GF-D8 (cell line): ENCODE measurements around the gene EEF1G.
"Not testable (repeated sequence)": the region's sequence is repeated elsewhere in the genome, so short reads cannot be mapped to it uniquely, and the experiment has no call there.

Source experiments
- DNase-seq: peaks from one replicate; lab custom pipeline; 2025; lab: John Stamatoyannopoulos, UW

The EEF1G gene, protein sequence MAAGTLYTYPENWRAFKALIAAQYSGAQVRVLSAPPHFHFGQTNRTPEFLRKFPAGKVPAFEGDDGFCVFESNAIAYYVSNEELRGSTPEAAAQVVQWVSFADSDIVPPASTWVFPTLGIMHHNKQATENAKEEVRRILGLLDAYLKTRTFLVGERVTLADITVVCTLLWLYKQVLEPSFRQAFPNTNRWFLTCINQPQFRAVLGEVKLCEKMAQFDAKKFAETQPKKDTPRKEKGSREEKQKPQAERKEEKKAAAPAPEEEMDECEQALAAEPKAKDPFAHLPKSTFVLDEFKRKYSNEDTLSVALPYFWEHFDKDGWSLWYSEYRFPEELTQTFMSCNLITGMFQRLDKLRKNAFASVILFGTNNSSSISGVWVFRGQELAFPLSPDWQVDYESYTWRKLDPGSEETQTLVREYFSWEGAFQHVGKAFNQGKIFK

DNA sequence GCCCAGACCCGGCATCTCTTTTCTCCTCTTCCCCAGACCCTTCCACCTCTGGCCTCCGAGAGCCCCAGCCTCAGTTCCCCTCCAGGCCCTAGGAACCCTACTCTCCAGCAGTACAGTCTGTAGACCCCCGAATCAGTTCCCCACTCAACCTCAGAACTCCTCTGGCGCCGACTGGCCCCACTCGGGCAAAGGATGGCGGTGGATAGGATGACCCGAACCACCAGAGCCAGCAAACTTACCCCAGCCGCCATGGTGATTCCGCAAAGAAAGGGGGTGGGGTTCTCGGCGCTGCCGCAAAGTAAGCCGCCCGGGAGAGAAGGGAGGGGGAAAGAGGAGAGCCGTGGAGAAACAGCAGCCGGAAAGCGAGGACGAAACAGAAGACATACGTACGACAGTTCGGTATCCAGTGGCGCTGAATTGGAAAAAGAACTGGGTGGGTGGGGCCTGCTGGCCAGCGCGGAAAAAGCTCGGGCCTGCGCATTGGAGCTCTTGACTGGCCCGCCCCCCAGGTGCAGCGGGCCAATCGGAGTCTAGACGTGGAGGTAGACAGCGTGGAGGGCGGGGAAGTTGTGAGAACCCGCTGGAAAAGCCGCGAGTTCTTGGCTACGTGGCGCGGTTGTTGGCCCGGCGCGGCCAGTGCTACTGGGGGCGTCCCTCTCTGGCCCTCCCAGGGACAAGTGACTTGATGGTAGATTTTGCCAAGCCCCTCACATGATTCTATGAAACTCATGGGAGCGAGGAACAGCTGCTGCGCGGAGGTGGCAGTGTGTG is at the start of gene EEF1G:
Gene EEF1G (minus strand): TSS at position 300 of the 771 bp plus-strand sequence. CDS start 49 bp downstream, at position 251.
- peak; percentile 99 for DNase-seq

DNA sequence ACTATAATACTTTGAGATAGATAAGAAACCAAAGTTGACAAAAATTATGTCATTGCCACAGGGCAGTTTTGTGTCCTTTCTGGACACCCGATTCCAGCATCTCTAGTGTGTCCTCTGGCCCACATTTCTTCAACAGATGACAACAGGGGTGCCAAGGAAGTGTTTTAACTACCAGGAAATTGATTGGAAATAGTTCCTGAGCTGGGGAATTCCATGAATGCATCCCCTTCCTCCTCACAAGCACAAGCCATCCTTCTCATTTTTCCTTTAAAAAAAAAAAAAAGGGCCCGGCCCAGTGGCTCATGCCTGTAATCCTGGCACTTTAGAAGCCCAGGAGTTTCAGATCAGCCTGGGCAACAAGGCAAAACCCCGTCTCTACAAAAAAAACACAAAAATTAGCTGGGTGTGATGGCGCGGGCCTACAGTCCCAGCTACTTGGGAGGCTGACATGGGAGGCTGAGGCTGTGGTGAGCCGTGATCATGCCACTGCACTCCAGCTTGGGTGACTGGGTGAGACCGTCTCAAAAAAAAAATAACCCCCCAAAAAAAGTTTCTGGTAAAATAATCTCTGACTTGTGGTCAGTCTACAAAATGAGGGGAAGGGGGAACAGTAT is 48.9 kb upstream of the EEF1G start:
- no peak for DNase-seq

DNA sequence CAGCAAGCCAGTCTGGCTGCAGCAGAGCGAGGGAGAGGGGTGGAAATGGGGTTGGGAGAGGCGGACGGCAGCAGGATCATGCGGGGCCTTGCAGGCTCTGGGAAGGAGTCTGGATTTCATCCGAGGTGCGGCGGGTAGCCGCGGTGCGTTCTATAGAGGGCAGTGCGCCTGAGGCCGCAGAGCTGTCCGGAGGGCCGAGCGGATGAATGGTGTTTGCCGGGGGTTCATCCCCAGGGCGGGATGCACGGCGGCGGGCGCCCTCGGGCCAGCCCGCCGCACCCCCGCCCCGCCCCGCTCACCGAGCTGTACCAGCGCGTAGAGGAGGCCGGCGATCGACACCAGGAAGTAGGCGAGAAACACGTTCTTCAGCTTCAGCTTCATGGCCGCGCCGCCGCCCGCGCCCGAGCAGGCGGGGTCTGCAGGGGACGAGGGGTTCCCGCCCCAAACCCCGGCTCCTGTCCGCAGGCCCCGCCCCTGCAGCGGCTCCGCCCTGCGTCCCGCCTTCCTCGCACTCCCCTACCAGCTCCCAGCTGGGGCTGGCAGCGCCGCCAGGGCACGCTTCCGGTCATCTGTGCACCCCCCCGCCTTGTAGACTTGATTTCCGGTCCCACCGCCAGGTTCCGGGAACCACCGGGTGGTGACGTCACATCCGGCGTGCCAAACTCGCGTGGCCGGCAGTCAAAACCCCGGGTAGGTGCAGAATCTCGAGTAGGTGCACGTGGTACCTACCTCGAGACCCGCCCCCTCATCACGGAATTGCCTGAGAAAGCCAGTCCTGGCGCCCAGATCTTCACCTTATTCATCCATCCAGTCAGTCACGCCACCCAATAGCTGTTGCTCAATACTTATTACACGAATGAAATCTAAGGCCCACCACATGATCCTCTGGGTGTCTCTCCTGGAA is 48.1 kb upstream of the EEF1G start, which contains the start of gene B3GAT3:
Gene B3GAT3 (minus strand): TSS at position 420 of the 904 bp plus-strand sequence. CDS start 39 bp downstream, at position 381.
- DNase-seq, result peak; percentile 84

DNA sequence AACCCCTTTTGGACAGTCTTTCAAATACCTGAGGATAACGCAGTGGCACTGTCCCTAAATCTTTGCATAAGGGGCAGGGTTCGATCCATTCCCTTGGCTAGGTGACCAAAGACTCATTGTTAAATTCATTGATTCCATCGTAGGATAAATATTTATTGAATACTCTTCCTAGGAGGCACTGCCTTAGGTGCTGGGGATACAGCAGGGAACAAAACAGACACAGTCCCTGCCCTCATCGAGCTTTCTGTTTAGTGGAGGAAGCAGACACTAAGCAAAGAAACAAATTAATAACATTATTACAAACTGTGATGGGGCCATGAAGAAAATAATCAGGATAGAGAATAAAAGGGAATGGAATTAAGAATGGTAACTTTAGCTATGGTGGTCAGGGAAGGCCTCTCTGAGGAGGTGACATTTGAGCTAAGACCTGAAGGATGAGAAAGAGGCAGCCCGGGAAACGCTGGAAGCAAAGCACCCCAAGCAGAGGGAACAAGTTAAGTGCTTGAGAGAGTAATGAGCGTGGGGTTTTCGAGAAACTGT is 47.4 kb upstream of the EEF1G start:
- no peak for DNase-seq

DNA sequence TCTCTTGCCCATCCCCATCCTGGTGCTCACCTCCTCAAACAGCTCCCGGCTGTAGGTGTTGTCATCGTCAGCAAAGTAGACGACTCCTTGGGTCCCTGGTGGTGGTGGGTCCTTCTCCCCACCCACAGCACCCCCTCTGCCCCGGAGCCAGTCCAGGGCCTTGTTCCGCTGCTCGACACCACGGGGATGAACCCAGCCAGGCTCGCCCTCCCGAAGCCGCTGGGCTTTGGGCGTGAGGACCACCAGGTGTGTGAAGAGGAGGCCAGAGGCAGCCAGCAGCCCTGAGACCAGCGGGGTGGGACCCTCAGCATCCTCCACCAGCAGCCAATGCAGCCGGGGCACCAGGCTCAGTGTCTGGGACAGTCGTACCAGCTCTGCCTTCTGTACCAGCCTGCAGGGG is 43.3 kb upstream of the EEF1G start:
- not testable (repeated sequence) for DNase-seq

DNA sequence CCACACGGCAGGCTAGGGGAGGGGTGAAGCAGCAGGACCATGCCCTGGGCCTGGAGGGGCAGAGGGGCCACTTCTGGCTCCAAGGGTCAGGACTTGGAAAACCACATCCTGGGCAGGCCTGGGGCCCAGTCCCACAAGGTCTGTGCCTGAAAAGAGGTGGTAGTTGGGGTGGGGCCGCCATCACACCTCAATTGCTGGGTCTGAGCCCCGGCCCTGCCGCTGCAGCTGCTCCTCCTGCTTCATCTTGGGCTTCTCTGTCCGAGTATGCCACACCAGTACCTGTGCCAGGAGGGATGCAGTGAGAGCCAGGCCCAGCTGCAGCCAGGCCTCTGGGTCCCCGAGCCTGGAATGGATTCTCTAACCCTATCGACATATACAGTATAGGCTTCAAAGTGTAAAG is 41.8 kb upstream of the EEF1G start:
- no peak for DNase-seq

DNA sequence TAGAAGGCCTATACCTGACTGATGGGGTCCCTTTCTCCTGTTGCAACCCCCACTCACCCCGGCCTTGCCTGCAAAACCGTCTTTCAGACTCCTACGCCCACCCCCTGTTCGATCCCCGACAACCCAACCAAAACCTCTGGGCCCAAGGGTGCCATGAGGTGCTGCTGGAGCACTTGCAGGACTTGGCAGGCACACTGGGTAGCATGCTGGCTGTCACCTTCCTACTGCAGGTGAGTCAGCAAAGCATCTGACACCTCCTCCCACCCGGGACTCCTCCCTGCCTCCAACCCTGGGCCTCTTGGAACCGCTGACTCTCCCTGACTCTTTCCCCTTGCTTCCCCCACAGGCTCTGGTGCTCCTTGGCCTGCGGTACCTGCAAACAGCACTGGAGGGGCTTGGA is 40.6 kb upstream of the EEF1G start:
- no peak for DNase-seq

DNA sequence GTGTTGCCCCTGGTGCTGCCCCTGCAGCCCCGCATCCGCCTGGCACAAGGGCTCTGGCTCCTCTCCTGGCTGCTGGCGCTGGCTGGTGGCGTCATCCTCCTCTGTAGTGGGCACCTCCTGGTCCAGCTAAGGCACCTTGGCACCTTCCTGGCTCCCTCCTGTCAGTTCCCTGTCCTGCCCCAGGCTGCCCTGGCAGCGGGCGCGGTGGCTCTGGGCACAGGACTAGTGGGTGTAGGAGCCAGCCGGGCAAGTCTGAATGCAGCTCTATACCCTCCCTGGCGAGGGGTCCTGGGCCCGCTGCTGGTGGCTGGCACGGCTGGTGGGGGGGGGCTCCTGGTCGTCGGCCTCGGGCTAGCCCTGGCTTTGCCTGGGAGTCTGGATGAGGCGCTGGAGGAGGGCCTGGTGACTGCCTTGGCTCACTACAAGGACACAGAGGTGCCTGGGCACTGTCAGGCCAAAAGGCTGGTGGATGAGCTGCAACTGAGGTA is 39.6 kb upstream of the EEF1G start:
- no peak for DNase-seq

DNA sequence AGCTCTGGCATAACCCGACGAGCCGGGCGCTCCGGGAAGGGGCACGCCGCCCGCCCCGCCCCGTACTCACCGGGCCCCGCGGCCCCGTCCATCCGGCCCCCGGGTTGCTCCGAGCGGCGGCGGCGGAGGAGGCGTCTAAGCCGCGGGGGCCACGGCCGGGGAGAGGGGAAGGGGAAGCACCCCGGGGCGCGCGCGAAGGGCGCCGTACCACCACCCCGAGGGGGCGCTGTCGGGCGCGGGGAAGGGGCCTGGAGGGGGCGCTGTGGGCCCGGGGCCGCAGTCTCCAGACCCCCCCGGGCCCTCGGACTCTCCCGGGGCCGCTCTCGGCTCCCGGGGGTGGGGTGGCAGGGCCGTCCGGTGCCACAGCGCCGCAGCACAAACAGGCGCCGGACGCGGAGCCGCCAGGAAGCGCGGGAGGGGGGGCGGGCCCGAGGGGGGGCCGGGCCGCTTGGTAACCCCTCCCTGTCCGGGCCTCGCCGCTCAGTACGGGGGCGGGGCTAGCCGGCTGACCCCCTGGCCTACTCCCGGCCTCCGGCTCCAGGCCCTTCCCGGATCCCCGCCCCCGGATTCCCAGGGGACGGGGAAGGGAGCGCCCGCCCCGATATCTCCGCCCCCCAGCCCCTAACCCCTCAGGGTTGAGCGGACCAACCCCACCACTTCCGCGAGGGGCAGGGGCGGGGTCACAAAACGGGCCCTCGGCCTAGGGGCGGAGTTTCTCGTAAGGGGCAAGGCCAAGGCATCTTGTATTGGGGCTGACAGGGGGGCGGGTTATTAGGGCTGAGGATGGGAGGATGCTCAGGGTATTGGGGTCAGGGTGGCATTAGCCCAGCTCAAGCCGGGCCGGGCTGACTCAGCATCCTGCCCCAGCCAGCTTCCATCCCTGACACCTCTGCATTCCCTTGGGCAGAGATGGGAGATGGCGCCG is 38.9 kb upstream of the EEF1G start, which contains the start of the genes EML3 and ROM1:
Gene EML3 (minus strand): TSS at position 410 of the 925 bp plus-strand sequence. CDS start 318 bp downstream, at position 92.
Gene ROM1 (plus strand): TSS at position 892 of the 925 bp plus-strand sequence. CDS start 25 bp downstream, at position 917.
- DNase-seq, result peak; percentile 30

DNA sequence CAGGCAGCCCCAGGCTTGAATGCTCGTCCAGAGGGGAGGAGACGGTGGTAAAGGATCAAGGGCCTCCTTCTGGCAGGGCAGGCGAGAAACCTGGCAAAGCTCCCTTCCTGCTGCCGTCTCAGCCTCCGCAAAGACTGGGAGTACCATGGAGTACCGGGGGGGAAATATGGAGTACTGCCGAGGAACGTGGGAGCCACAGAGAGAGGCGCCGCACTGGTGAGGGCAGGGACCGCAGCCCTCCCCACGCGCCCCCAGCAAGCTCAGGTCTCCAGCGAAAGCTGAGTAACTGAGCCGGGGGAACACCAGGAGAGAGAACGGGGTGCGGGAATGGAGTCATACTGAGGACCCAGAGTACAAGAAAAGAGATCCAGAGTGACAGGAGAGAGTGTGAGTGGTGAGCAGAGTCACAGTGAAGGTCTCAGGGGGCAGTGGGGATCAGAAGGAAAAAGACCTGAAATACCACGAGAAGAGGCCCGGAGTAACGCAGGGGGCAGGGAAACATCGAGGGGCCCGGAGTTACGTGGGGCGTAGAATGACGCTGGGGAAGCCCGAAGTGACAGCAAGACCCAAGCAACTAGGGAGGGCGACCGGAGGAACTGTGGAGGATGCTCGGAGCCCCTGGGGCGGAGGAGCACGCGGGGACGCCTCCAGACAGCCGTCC is 38.1 kb upstream of the EEF1G start:
- DNase-seq, result no peak

DNA sequence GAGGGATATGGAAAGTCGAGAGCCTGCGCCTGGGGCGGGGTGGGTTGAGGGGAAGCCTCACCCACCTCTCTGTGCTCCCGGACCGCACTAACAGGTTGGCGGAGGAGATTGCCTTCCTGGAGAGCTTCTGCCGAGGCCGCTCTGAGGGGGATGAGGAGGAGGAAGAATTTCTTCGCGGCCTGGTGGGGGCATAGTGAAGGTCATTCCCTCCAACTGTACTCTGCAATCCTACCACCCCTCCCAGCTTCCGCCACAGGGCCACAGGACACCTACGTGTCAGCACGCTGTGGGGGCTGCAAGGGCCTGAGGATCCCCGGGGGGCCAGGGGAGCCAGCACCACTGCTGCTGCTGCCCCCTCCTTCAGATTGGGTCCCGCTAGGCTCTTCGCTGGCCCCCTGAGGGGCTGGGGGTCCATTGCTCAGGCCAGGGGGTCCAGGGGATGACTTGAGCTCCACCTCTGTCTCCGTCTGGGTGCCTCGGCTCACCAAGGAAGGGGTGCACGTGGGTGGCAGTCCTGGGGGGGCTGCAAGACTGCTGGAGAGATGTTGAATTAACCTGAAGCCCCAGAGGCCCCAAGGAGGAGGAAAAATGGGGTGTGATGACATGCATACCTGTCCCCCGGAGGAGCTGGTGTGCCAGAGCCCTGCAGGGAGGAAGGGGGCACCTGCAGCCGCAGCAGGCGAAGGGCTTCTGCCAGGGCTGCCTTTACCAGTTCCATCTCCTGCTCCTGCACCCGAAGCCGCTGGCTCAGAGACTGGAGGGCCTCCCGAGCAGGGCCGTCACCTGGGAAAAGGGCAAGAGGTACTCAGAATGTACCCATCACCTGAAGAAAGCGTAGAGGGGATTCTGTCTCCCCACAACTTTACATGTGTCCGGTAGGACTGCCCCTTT is 37.4 kb upstream of the EEF1G start:
- no peak for DNase-seq

DNA sequence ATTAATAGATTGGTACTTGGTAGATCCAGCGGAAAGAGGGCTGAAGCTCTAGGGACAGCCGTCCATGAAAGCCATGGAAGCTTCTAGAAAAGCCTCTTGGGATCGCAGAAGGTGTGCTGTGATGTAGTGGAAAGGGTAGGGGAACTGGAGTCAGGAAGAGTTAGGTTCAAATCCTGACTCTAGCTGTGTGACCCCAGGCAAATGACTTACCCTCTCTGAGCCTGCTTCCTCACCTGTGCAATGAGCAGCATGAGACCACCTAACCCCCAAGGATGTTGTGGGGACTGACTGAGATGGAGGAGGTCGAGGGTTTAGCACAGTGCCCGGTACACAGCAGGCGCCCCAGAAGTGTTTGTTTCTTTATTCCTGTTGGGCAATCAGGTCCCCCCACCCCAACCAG is 36.7 kb upstream of the EEF1G start:
- DNase-seq, result no peak

DNA sequence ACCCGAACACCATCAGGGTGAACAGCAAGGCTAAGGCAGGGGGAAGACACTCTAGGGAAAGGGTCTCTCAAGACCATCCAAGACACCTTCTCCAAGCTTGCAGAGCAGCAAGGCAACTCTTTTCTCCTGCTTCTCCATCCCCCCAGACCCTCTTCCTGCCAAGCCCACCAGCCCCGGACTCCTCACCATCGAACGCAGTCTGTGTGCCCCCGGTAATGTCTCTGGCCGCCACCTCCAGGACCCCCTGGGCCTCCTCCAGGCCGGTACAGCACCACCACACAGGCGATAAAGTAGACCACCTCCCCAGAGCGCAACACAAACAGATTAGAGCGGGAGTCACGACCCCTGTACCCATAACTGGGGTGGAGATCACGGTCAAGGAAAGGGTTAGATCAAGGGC is 35.1 kb upstream of the EEF1G start:
- no peak for DNase-seq

DNA sequence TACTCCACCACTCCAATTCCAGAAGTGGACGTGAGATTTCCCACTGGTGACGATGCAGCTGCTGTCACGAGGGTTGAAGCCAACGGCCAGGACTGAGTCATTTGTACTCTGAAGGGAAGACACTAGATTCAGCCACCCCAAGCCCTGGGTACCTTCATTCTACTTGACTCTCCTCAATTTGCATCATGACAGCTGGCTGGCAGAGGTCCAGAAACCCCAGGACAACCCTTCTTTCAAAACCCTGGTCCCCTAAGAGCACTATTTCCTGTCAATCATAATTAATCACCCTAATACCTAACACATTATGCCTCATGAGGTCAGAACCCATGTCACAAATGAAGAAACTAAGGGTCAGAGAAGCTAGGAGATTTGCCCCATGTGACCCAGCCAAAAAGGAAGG is 34.0 kb upstream of the EEF1G start:
- no peak for DNase-seq

DNA sequence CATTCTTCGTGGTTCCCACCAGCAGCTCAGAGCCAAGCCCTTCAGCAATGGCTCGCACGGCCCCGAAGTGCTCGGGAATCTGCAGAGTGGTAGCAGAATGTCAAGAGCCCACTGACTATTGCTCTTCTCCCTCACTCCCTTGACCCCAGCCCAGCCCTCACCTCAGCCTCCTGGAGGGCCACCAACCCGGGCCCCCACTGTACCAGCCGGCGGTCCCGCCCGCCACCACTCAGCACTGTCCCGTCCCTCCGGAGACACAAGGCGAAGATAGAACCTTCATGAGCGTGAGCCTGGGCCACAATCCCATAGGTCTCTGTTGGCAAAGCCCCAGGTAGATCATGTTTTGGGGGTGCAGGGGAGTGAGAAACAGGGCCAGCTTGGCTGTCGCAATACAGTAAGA is 32.2 kb upstream of the EEF1G start:
- DNase-seq, result no peak

DNA sequence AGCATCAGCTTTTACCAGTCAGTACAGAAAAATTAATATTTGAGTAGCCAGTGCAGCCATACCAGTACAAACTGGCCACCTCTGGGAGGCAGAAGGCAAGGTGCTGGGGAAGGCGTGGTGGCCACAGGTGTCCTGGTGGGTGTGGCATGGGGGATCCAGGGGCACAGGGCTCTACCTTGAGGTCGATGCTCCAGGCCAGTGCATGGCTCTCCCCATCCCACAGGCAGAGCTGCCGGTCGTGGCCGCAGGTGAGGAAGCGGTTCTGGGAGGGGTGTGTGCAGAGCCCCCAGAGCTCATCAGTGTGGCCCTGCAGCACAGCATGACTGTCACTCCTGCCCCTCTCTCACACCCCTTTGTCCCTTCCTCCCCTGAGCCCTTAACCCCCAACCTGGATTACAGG is 31.8 kb upstream of the EEF1G start:
- DNase-seq, result no peak

DNA sequence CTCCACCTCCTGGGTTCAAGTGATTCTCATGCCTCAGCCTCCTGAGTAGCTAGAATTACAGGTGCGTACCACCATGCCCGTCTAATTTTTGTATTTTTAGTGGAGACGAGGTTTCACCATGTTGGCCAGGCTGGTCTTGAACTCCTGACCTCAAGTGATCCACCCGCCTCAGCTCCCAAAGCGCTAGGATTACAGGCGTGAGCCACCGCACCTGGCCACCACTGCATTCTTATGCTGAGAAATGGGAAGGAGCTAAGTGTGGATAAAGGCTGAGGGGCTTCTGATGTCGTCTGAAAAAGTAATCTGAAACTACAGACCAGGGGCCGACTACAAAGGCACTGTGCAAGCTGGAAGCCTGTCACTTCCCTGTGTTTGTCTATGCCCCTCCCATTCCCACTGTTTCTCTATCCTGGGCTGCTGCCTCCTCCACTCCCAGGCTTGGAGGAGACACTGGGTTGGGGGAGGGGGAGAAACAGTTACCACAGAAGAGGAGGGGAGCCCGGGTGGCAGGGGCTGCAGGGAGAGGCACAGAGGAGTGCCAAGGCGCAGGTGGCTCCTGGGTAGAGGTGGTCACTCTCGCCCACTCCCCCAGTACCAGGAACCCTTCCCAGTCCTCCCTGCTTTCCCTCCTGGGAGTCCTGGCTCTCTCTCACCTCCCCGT is 30.9 kb upstream of the EEF1G start:
- no peak for DNase-seq
